K562 (cell line): Measurements from ENCODE around the gene FAM219B. TPM values are rescaled to one million over a fixed set of nuclear protein-coding genes. Genes with fewer than 3 reads are reported as not detected.
A peak's percentile ranks its signal among the peaks of the same experiment; 100 is the strongest.

ENCODE experiments used
- HMG20A ChIP-seq: fragments of 450-650 bp; formaldehyde crosslinking; conservative IDR thresholded peaks from 2 replicates; pipeline ENCODE4 v1.4.0; 2020; ENCODE audit warnings: mild to moderate bottlenecking, mixed read lengths
- MEF2A ChIP-seq: IDR thresholded peaks from 2 replicates; pipeline ENCODE4 v1.6.1; 2011; ENCODE audit warnings: low read depth, mild to moderate bottlenecking, low read length, moderate library complexity; ENCODE audit not compliant: control insufficient read depth
- MEIS2 ChIP-seq: fragments of 450-650 bp; IDR thresholded peaks from 2 replicates; pipeline ENCODE4 v1.6.1; 2014; ENCODE audit warnings: mild to moderate bottlenecking; ENCODE audit not compliant: partially characterized antibody
- MYC ChIP-seq, 2 experiments: fragments of 250-450 bp in 1 of 2; sonication (Bioruptor Pico) in 1 of 2; IDR thresholded peaks; 2 replicates each; pipeline versions ENCODE4 v1.5.1 to v1.6.1; 2012 to 2021; ENCODE audit warnings: low read depth in 2 of 2, borderline replicate concordance in 1 of 2, improper control_type of control experiment in 1 of 2, low read length in 1 of 2, mild to moderate bottlenecking in 1 of 2, moderate library complexity in 1 of 2
- NFE2L1 ChIP-seq: fragments of 450-650 bp; IDR thresholded peaks from 2 replicates; pipeline ENCODE4 v1.6.1; 2016; ENCODE audit warnings: missing genetic modification characterization, low read depth, mild to moderate bottlenecking, missing compliant biosample characterization, moderate library complexity, borderline replicate concordance
- PHF20 ChIP-seq: fragments of 450-650 bp; IDR thresholded peaks from 2 replicates; pipeline ENCODE4 v1.6.1; 2018; ENCODE audit not compliant: partially characterized antibody
- RB1 ChIP-seq: fragments of 450-650 bp; IDR thresholded peaks from 2 replicates; pipeline ENCODE4 v1.6.1; 2017; ENCODE audit warnings: low read depth, mild to moderate bottlenecking
- ZNF764 ChIP-seq: fragments of 250-450 bp; sonication (Bioruptor Pico); IDR thresholded peaks from 2 replicates; pipeline ENCODE4 v1.4.0; 2020; ENCODE audit warnings: low read depth, mild to moderate bottlenecking, moderate library complexity
- polyA plus RNA-seq, 8 experiments: library from polyadenylated mRNA; depleted of rRNA in 4 of 8; stranded (reverse) in 5 of 8; unstranded in 3 of 8; fragments of >200 nt; fragmentation: Nextera tagmentation in 2 of 8; fragmentation: Illumina TruSeq in 1 of 8; extraction: Ambion mirVana in 2 of 8; extraction: Trizol in 1 of 8; gene quantifications; 2 replicates each; pipeline versions ENCODE4 v1.2.1 to v1.2.3, GENCODE V29; 2011 to 2014; ENCODE audit warnings: inconsistent platforms in 1 of 8, missing spikeins in 1 of 8
- total RNA-seq, 7 experiments: library from RNA; depleted of rRNA in 6 of 7; stranded (reverse); fragments of >200 nt in 6 of 7; fragmentation: Illumina TruSeq in 2 of 7; extraction: Trizol in 2 of 7; gene quantifications; 2 replicates each; pipeline versions ENCODE4 v1.2.1 to v1.2.3, GENCODE V29; 2011 to 2021; ENCODE audit warnings: low replicate concordance in 1 of 7
- TF ChIP-seq, protein P1 (sequence below): fragments of 450-650 bp; IDR thresholded peaks from 2 replicates; pipeline ENCODE4 v1.6.1; 2017; ENCODE audit warnings: mild to moderate bottlenecking, moderate library complexity
- TF ChIP-seq, protein P2 (sequence below): fragments of 450-650 bp; IDR thresholded peaks from 2 replicates; pipeline ENCODE4 v1.6.1; 2016; ENCODE audit warnings: mild to moderate bottlenecking, moderate library complexity
- TF ChIP-seq, protein P3 (sequence below): fragments of 250-450 bp; sonication (Bioruptor Pico); IDR thresholded peaks from 2 replicates; pipeline ENCODE4 v1.8.0; 2021; ENCODE audit warnings: borderline replicate concordance, mild to moderate bottlenecking, moderate library complexity; ENCODE audit not compliant: poor library complexity, severe bottlenecking
- TF ChIP-seq, protein P4 (sequence below): sonication (generic); formaldehyde crosslinking; IDR thresholded peaks from 2 replicates; pipeline ENCODE4 v1.9.0; 2022; ENCODE audit warnings: mild to moderate bottlenecking, missing genetic modification reagents

Gene FAM219B
- total and polyA plus RNA-seq, 9 of the 15 experiments (the other 6 are each of a cell fraction or from before 2014, with no cell fraction given), result 6.8 to 50.4 (median 29.4) TPM

DNA sequence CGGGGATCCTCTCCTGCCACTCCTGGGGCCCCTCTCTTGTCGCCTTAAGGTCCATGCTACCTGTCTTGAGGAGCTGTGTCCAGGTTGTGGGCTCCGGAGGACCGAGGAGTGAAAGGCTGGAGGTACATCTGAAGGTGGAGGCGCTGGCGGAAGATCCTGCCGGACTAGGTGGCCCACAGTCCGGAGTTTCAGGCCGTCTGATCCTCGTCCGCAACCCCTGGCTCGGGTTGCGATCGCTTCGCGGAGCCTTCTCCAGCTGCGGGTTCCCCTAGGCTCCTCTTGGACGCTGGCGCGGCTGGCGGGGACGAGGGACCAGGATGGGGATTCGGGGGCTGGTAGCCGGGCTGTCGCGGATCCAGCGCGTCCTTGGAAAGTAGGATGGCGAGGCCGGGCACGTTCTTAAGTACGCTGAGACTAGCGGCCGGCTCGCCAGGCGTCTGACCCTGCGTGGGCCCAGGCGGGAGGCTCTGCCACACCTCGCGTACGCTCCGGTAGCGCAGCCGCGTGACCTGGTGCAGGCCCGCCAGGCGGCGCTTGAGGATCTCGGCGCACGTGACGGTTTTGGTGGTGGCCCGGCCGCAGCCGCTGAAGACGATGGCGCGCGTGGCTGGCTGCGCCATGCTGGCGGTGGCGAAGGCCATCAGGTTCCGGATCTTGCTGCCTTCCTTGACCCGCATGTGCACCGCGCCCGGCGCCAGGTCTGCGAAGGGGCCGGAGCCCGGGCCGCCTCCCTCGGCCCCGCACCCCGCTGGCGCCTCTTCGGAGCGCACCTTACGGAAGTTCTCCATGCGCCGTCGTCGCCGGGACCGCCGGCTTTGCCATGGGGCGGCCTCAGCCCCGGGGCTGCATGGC, 49.4 kb upstream of the FAM219B start (continued):
- TF ChIP-seq, protein P1, sequence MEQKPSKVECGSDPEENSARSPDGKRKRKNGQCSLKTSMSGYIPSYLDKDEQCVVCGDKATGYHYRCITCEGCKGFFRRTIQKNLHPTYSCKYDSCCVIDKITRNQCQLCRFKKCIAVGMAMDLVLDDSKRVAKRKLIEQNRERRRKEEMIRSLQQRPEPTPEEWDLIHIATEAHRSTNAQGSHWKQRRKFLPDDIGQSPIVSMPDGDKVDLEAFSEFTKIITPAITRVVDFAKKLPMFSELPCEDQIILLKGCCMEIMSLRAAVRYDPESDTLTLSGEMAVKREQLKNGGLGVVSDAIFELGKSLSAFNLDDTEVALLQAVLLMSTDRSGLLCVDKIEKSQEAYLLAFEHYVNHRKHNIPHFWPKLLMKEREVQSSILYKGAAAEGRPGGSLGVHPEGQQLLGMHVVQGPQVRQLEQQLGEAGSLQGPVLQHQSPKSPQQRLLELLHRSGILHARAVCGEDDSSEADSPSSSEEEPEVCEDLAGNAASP, result no peak
- no peak for TF ChIP-seq NFE2L1 (tag)
- no peak for TF ChIP-seq HMG20A (CRISPR knock-in tag)
- no peak for TF ChIP-seq MEF2A
- peak; percentile 70; the same call in 1 of the 2 replicates for TF ChIP-seq RB1
- TF ChIP-seq MYC (IDR thresholded peaks at IDR 0.05; ENCODE audit: low read depth, low read length), result peak; percentile 98
- peak; percentile 95 for TF ChIP-seq MYC (CRISPR knock-in tag; IDR thresholded peaks at IDR 0.05; ENCODE audit: borderline replicate concordance, low read depth)
- TF ChIP-seq, protein P2, sequence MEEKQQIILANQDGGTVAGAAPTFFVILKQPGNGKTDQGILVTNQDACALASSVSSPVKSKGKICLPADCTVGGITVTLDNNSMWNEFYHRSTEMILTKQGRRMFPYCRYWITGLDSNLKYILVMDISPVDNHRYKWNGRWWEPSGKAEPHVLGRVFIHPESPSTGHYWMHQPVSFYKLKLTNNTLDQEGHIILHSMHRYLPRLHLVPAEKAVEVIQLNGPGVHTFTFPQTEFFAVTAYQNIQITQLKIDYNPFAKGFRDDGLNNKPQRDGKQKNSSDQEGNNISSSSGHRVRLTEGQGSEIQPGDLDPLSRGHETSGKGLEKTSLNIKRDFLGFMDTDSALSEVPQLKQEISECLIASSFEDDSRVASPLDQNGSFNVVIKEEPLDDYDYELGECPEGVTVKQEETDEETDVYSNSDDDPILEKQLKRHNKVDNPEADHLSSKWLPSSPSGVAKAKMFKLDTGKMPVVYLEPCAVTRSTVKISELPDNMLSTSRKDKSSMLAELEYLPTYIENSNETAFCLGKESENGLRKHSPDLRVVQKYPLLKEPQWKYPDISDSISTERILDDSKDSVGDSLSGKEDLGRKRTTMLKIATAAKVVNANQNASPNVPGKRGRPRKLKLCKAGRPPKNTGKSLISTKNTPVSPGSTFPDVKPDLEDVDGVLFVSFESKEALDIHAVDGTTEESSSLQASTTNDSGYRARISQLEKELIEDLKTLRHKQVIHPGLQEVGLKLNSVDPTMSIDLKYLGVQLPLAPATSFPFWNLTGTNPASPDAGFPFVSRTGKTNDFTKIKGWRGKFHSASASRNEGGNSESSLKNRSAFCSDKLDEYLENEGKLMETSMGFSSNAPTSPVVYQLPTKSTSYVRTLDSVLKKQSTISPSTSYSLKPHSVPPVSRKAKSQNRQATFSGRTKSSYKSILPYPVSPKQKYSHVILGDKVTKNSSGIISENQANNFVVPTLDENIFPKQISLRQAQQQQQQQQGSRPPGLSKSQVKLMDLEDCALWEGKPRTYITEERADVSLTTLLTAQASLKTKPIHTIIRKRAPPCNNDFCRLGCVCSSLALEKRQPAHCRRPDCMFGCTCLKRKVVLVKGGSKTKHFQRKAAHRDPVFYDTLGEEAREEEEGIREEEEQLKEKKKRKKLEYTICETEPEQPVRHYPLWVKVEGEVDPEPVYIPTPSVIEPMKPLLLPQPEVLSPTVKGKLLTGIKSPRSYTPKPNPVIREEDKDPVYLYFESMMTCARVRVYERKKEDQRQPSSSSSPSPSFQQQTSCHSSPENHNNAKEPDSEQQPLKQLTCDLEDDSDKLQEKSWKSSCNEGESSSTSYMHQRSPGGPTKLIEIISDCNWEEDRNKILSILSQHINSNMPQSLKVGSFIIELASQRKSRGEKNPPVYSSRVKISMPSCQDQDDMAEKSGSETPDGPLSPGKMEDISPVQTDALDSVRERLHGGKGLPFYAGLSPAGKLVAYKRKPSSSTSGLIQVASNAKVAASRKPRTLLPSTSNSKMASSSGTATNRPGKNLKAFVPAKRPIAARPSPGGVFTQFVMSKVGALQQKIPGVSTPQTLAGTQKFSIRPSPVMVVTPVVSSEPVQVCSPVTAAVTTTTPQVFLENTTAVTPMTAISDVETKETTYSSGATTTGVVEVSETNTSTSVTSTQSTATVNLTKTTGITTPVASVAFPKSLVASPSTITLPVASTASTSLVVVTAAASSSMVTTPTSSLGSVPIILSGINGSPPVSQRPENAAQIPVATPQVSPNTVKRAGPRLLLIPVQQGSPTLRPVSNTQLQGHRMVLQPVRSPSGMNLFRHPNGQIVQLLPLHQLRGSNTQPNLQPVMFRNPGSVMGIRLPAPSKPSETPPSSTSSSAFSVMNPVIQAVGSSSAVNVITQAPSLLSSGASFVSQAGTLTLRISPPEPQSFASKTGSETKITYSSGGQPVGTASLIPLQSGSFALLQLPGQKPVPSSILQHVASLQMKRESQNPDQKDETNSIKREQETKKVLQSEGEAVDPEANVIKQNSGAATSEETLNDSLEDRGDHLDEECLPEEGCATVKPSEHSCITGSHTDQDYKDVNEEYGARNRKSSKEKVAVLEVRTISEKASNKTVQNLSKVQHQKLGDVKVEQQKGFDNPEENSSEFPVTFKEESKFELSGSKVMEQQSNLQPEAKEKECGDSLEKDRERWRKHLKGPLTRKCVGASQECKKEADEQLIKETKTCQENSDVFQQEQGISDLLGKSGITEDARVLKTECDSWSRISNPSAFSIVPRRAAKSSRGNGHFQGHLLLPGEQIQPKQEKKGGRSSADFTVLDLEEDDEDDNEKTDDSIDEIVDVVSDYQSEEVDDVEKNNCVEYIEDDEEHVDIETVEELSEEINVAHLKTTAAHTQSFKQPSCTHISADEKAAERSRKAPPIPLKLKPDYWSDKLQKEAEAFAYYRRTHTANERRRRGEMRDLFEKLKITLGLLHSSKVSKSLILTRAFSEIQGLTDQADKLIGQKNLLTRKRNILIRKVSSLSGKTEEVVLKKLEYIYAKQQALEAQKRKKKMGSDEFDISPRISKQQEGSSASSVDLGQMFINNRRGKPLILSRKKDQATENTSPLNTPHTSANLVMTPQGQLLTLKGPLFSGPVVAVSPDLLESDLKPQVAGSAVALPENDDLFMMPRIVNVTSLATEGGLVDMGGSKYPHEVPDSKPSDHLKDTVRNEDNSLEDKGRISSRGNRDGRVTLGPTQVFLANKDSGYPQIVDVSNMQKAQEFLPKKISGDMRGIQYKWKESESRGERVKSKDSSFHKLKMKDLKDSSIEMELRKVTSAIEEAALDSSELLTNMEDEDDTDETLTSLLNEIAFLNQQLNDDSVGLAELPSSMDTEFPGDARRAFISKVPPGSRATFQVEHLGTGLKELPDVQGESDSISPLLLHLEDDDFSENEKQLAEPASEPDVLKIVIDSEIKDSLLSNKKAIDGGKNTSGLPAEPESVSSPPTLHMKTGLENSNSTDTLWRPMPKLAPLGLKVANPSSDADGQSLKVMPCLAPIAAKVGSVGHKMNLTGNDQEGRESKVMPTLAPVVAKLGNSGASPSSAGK, result peak; percentile 100
- TF ChIP-seq PHF20, result peak; percentile 68
- no peak for TF ChIP-seq ZNF764 (CRISPR knock-in tag)
- TF ChIP-seq, protein P3, sequence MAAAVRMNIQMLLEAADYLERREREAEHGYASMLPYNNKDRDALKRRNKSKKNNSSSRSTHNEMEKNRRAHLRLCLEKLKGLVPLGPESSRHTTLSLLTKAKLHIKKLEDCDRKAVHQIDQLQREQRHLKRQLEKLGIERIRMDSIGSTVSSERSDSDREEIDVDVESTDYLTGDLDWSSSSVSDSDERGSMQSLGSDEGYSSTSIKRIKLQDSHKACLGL, result peak; percentile 45
- TF ChIP-seq MEIS2, result no peak
- TF ChIP-seq, protein P4, sequence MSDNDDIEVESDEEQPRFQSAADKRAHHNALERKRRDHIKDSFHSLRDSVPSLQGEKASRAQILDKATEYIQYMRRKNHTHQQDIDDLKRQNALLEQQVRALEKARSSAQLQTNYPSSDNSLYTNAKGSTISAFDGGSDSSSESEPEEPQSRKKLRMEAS (CRISPR knock-in tag), result peak; percentile 100
